Activated T-helper 2 cell treated with anti-CD3 and anti-CD28 coated beads, Interferon-gamma antibody, Interleukin-2, Interleukin-4, amounts not matched to agents 10 μg/mL and 5 μg/mL and 100 μg/mL, durations not matched to agents 14 hours and 24 hours and 36 hours (primary cell): ENCODE results near the gene SHC2. TPM values are rescaled to one million over a fixed set of nuclear protein-coding genes. Genes with fewer than 3 reads are reported as not detected.
A peak's percentile ranks its signal among the peaks of the same experiment; 100 is the strongest.
"Not testable (repeated sequence)": the region's sequence is repeated elsewhere in the genome, so short reads cannot be mapped to it uniquely, and the experiment has no call there.

Experiments
- DNase-seq: peaks from one replicate; pipeline ENCODE4 v3.0.0; 2021; ENCODE audit warnings: low spot score
- H3K27ac Mint-ChIP-seq: one replicate; pipeline ENCODE4 v1.8.0; 2021; ENCODE audit warnings: mixed read lengths
- H3K27me3 Mint-ChIP-seq: one replicate; pipeline ENCODE4 v1.8.0; 2021; ENCODE audit warnings: low read depth, mixed read lengths
- H3K36me3 Mint-ChIP-seq: one replicate; pipeline ENCODE4 v1.8.0; 2021; ENCODE audit warnings: low read depth, mixed read lengths
- H3K4me1 Mint-ChIP-seq: one replicate; pipeline ENCODE4 v1.8.0; 2021; ENCODE audit warnings: low read depth, mixed read lengths
- H3K4me3 Mint-ChIP-seq: one replicate; pipeline ENCODE4 v1.8.0; 2021; ENCODE audit warnings: low read depth, mild to moderate bottlenecking, moderate library complexity, mixed read lengths
- H3K9me3 Mint-ChIP-seq: one replicate; pipeline ENCODE4 v1.8.0; 2021; ENCODE audit warnings: mixed read lengths
- intact Hi-C: fragments of 100-400 bp; cut with micrococcal nuclease; formaldehyde crosslinking; loops from one replicate; pipeline ENCODE4 v1.15.1; 2023
- total RNA-seq: library from RNA; stranded (reverse); gene quantifications from 2 replicates; pipeline ENCODE4 v1.2.3, GENCODE V29; 2022

Gene SHC2
- total RNA-seq, 1 donor from 2014 or later = not detected

DNA sequence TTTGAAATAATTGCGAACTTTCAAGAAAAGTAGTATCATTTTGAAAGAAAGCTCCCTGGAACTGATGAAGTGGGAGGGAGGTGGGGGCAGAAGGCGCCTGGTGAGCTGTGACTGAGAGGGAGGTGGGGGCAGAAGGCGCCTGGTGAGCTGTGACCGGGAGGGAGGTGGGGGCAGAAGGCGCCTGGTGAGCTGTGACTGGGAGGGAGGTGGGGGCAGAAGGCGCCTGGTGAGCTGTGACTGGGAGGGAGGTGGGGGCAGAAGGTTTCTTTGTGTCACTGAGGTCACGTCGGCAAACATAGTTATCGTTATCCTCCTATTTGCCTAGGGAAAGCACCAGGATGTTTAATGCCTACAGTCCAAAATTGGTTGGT lies 76.0 kb downstream of the SHC2 start:
- Mint-ChIP-seq H3K27ac (peak overlapping the region; percentile 7), H3K4me3 (no peak overlapping the region)

DNA sequence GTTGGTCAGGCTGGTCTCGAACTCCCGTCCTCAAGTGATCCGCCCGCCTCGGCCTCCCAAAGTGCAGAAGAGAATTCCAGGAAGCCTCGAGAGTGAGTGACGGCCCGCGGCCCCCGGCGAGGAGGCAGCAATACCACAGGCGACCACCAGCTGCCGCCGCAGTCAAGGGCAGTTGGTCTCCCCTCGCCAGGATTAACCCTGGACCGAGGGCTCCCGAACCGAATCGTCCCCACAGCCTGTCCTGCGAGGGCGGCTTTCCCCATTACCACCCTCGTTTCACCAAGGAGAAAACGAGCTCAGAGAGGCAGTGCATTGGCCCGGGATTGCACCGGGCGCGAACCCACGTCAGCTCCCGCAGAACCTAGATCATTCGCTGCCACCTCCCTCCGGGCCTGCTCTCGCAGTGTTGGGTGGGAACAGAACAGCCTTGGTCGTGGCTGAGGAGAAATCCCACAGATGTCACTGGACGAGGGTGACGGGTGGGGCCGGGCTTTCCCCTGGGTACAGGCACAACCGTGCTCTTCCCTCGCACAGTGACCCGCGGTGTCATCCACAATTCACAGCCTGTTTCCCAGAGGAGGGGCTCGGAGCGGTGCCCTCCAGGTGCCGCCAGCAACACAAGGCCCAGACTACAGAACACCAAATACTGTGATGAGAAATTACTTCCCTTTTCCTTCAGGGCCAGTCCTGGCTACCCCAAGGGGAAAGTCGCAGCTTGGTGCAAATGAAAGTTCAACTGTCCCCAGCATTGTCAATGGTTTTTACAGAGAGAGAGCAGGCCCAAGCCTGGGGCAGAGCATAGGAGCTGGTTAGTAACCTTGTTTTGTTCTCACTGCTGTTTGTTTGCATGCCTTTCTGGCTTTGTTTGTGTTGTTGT lies 76.7 kb downstream of the SHC2 start:
- peaks cover 22% of the 10 kb centered on the region for H3K27me3 Mint-ChIP-seq
- H3K4me1 Mint-ChIP-seq = peaks cover 19% of the 10 kb centered on the region
- peak overlapping the region; percentile 17 for H3K27ac Mint-ChIP-seq
- no peak for DNase-seq
- H3K9me3 Mint-ChIP-seq = peaks cover 8% of the 10 kb centered on the region
- intact Hi-C loops = loop anchor here (5.0 kb wide), 1 partner anchor 103 kb away; no protein-coding TSS in a partner anchor
- H3K36me3 Mint-ChIP-seq = peaks cover 7% of the 10 kb centered on the region
- peak overlapping the region; percentile 5 for H3K4me3 Mint-ChIP-seq

More for the DNA sequence above, 76.0 kb downstream of the SHC2 start:
- Mint-ChIP-seq H3K9me3 (peaks cover 8% of the 10 kb centered on the region), H3K27me3 (peaks cover 22% of the 10 kb centered on the region), H3K36me3 (peaks cover 7% of the 10 kb centered on the region), H3K4me1 (peaks cover 19% of the 10 kb centered on the region)
- DNase-seq = no peak
- intact Hi-C loops = loop anchor here (5.0 kb wide), 1 partner anchor 103 kb away; no protein-coding TSS in a partner anchor

DNA sequence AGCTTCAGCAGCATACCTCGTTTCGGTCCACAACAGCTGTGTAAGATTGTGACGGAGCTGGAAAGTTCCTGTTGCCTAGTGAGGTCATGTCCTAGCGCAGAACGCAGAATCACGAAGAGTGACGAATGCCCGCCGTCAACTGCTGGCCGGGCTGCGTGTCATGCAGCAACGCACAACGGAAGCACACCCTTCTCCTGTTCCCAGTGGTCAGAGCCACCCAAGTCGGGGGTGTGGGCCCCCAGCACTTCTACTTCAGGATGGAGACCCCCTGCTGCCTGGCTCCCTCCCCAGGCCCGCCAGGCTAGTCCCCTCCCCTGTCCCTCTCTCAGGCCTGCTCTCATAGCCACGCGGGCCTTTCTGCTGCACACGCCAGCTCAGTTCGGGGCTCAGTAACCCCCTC lies 77.8 kb downstream of the SHC2 start:
- intact Hi-C loops = loop anchor here (5.0 kb wide), 1 partner anchor 104 kb away; no protein-coding TSS in a partner anchor
- peak overlapping the region; percentile 82 for H3K27ac Mint-ChIP-seq

DNA sequence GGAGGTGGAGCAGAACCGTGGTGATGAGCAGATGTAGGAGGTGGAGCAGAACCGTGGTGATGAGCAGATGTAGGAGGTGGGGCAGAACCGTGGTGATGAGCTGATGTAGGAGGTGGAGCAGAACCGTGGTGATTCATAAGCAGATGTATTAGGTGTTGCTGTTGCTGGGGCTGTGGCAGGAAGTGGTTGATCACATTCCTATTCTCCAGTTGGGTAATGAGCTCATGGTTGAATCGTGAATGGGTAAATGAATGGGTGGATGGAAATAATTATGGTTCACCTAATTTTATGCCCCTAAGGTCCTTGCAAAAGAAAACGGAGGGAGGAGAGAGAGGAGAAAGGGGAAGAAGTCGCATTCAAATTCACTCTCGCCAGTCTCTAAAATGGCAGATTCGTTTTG lies 78.3 kb downstream of the SHC2 start:
- Mint-ChIP-seq H3K4me1 (peaks cover 19% of the 10 kb centered on the region), H3K27me3 (peaks cover 19% of the 10 kb centered on the region), H3K4me3 (peak overlapping the region; percentile 68), H3K27ac (peak overlapping the region; percentile 82)
- H3K9me3 Mint-ChIP-seq, H3K36me3 Mint-ChIP-seq: not testable (repeated sequence)
- intact Hi-C loops = loop anchor here (5.0 kb wide), 1 partner anchor 105 kb away; no protein-coding TSS in a partner anchor
- DNase-seq = peak; percentile 58

More for the DNA sequence above, 77.8 kb downstream of the SHC2 start:
- Mint-ChIP-seq H3K36me3 (peaks cover 7% of the 10 kb centered on the region), H3K9me3 (peaks cover 8% of the 10 kb centered on the region), H3K4me1 (peaks cover 19% of the 10 kb centered on the region), H3K27me3 (peaks cover 22% of the 10 kb centered on the region), H3K4me3 (peak overlapping the region; percentile 68)
- DNase-seq = no peak

DNA sequence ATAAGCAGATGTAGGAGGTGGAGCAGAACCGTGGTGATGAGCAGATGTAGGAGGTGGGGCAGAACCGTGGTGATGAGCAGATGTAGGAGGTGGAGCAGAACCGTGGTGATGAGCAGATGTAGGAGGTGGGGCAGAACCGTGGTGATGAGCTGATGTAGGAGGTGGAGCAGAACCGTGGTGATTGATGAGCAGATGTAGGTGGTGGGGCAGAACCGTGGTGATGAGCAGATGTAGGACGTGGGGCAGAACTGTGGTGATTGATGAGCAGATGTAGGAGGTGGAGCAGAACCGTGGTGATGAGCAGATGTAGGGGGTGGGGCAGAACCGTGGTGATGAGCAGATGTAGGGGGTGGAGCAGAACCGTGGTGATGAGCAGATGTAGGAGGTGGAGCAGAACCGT lies 78.9 kb downstream of the SHC2 start:
- Mint-ChIP-seq H3K27me3 (peaks cover 15% of the 10 kb centered on the region), H3K4me1 (peaks cover 19% of the 10 kb centered on the region), H3K27ac (peak overlapping the region; percentile 85)
- intact Hi-C loops = loop anchor here (5.0 kb wide), 1 partner anchor 105 kb away; no protein-coding TSS in a partner anchor
- H3K36me3 Mint-ChIP-seq, H3K4me3 Mint-ChIP-seq, H3K9me3 Mint-ChIP-seq, DNase-seq: not testable (repeated sequence)

DNA sequence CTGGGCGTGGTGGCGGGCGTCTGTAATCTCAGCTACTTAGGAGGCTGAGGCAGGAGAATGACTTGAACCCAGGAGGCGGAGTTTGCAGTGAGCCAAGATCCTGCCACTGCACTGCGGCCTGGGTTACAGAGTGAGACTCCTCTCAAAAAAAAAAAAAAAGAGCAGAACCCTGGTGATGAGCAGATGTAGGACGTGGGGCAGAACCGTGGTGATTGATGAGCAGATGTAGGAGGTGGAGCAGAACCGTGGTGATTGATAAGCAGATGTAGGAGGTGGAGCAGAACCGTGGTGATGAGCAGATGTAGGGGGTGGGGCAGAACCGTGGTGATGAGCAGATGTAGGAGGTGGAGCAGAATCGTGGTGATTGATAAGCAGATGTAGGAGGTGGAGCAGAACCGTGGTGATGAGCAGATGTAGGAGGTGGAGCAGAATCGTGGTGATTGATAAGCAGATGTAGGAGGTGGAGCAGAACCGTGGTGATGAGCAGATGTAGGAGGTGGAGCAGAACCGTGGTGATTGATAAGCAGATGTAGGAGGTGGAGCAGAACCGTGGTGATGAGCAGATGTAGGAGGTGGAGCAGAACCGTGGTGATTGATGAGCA lies 80.1 kb downstream of the SHC2 start:
- H3K9me3 Mint-ChIP-seq, DNase-seq, H3K27me3 Mint-ChIP-seq, H3K36me3 Mint-ChIP-seq, H3K4me3 Mint-ChIP-seq: not testable (repeated sequence)
- intact Hi-C loops = loop anchor here (5.0 kb wide), 1 partner anchor 107 kb away; no protein-coding TSS in a partner anchor
- H3K27ac Mint-ChIP-seq = peak overlapping the region; percentile 70
- H3K4me1 Mint-ChIP-seq = peaks cover 19% of the 10 kb centered on the region

DNA sequence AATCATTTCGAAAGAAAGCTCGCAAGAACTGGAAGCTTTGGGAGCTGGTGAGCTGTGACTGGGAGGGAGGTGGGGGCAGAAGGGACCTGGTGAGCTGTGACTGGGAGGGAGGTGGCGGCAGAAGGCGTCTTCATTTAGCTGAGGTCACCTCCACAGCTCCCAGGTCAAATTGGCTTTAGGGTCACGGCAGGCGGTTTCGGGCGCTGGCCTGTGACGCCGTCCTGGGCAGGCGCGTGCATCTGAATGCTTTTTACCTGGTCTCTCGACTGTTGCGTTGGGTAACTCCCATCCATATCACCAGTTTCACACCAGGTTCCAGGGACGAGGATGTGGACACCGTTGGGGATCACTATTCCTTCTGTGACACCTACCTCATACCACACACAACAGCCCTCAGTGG lies 81.0 kb downstream of the SHC2 start:
- intact Hi-C loops = loop anchor here (5.0 kb wide), 1 partner anchor 108 kb away; no protein-coding TSS in a partner anchor
- no peak for DNase-seq
- H3K27ac Mint-ChIP-seq = no peak overlapping the region
- H3K4me1 Mint-ChIP-seq = peaks cover 19% of the 10 kb centered on the region
- peaks cover 7% of the 10 kb centered on the region for H3K36me3 Mint-ChIP-seq
- no peak overlapping the region for H3K4me3 Mint-ChIP-seq
- H3K9me3 Mint-ChIP-seq = peaks cover 8% of the 10 kb centered on the region
- H3K27me3 Mint-ChIP-seq = peaks cover 7% of the 10 kb centered on the region

DNA sequence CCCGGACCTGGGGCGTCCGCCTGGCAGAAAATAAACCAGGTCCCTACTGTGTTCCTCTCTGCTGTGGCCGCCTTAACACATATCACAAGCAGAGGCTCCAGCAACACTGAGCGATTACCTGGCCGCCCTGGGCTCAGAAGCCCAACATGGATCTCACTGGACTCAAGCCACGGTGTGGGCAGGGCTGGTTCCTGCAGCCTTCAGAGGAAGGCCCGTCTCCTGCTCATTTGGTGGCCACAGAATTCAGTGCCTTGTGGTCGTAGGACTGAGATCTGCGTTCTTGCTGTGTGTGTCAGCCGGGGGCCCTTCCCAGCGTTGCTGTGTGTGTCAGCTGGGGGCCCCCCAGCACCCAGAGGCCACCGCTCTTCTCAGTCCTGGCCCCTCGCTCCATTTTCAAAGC lies 82.1 kb downstream of the SHC2 start:
- intact Hi-C loops = no loop called here
- no peak overlapping the region for H3K27ac Mint-ChIP-seq
- H3K4me1 Mint-ChIP-seq = peaks cover 13% of the 10 kb centered on the region
- peaks cover 7% of the 10 kb centered on the region for H3K36me3 Mint-ChIP-seq
- H3K9me3 Mint-ChIP-seq = peaks cover 8% of the 10 kb centered on the region
- DNase-seq = no peak
- H3K27me3 Mint-ChIP-seq = peaks cover 5% of the 10 kb centered on the region
- H3K4me3 Mint-ChIP-seq = no peak overlapping the region

DNA sequence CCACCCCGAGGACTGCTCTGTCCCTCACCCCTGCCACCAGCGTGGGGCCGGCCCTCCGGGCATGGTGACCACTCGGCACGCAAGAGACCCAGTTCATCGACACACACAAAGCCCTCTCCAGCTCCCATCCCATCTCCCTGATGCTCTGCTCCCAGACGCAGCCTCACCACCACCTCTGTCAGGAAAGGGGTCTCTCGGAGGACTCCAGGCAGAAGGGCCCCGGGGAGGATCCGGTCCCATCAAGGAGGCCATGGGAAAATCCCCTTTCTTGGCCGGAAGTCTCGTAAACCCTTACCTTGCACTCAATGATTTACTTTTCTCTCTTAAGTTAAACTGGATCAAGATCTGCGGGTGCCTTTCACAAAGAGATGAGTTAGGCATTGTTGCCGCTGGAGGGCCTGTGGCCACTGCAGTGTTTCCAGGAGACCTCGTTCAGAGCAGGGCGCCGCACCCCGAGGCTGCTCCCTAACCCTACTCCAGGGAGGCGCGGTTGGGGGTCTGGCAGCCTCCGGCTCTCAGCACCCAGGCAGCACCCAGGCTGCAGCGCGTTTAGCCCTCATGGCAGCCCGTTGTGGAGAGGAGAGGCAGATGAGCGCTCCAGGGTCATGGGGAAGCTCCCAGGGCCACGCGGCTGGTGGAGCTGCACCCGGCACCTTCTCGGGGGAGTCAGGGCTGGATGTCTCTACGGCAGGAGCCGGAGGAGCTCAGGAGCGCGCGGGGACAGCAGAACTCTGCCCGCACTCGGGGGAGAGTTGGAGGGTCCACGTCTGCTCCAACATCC lies 82.8 kb downstream of the SHC2 start:
- Mint-ChIP-seq H3K4me3 (no peak overlapping the region), H3K27me3 (peaks cover 2% of the 10 kb centered on the region), H3K4me1 (peaks cover 8% of the 10 kb centered on the region), H3K27ac (peak overlapping the region; percentile 70), H3K9me3 (peaks cover 4% of the 10 kb centered on the region), H3K36me3 (peaks cover 4% of the 10 kb centered on the region)
- DNase-seq = no peak
- intact Hi-C loops = no loop called here

DNA sequence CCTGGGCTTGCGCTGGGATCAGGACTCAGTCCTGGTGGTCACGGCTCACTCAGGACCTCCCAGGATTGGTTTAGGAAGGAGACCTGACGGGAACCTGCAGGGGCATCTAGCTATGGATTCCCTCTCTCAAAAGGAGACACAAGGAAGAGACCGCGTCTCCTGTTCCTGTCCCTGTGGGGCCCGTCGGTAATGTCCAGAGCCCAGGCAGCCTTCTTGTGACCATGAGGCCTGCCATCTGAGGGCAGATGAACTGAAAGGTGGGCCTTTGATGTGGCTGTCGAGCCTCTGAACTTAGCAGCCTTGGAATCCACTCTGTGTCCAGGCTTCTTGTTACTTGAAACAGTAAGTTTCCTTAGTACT lies 84.7 kb downstream of the SHC2 start:
- no peak overlapping the region for H3K4me3 Mint-ChIP-seq
- H3K4me1 Mint-ChIP-seq = no peaks in the 10 kb centered on the region
- no peaks in the 10 kb centered on the region for H3K36me3 Mint-ChIP-seq
- H3K9me3 Mint-ChIP-seq = no peaks in the 10 kb centered on the region
- no peak for DNase-seq
- intact Hi-C loops = no loop called here
- H3K27ac Mint-ChIP-seq = no peak overlapping the region
- no peaks in the 10 kb centered on the region for H3K27me3 Mint-ChIP-seq

DNA sequence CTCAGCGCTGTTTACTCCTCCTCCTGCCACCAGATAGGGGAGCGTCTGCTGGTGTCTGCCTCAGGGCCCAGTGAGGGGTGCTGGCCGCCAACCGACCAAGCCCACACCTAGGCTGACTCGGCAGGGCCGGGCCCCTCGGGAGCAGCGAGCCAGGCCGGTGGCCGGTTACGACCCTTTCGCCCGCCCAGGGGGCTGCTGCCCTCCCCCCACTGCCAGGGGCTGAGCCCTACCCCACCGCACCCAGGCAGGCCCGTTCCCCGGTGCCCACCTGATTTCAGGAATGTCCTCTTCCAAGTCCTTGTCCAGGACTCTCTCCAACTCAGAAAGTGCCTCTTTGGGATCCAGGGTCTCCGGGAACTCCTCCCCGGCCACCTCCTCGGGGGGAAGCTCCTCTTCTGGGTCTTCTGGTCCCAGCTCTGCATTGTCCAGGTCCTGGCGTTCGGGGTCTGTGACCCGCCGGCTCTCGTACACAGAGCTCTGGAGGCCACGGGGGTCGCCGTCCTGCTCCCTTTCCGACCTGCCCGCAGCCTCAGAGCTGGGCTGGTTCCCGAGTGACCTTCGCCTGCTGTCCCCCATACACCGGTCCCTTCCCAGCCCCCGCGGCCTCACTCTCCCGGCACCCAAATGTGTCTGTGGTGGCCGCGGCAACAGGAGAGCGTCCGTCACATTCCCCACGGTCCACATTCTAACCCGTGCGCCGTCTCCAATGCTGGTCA lies 85.3 kb downstream of the SHC2 start:
- H3K4me1 Mint-ChIP-seq = no peaks in the 10 kb centered on the region
- intact Hi-C loops = no loop called here
- H3K27ac Mint-ChIP-seq = no peak overlapping the region
- no peak overlapping the region for H3K4me3 Mint-ChIP-seq
- no peaks in the 10 kb centered on the region for H3K9me3 Mint-ChIP-seq
- H3K36me3 Mint-ChIP-seq = no peaks in the 10 kb centered on the region
- no peaks in the 10 kb centered on the region for H3K27me3 Mint-ChIP-seq
- no peak for DNase-seq

DNA sequence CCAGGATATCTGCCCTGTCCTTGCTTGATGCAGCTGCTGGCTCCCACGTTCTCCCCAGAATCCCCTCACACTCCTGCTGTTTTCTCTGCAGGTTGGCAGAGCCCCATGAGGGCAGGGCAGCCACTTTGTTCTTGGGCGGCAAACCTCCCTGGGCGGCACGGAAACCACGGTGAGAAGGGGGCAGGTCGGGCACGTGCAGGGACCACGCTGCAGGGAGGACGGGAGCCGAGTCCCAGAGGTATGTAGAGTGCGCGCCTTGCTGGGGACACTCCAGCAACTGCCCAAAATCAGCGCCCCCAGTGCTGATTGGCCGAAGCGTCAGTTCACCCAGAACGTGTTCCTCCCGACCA lies 86.0 kb downstream of the SHC2 start:
- intact Hi-C loops = no loop called here
- Mint-ChIP-seq H3K4me1 (no peaks in the 10 kb centered on the region), H3K36me3 (no peaks in the 10 kb centered on the region), H3K27ac (no peak overlapping the region), H3K27me3 (no peaks in the 10 kb centered on the region), H3K9me3 (no peaks in the 10 kb centered on the region), H3K4me3 (no peak overlapping the region)
- DNase-seq = no peak
